ENCODE measurements around the gene NUDT6.

DNA sequence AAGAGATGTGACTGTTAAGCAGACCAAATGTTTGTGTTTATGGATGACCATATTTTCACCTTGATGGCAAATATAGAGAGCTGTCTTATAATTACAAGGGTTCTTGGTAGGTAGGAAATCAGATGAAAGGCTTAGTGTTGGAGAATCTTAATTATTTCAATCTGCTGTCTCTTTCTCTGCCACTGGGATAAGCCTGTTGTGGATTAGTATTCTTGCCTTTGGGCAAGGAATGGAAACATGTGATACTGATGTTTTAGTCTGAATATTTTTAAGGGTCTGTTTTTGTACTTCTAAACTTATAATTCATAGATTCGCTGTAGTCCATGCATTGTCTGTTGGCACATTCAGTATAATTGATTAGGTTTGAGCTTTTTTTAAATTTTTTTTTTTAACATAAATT is 23.7 kb upstream of the NUDT6 start:
- TF ChIP-seq RAD21 (IDR thresholded peaks at IDR 0.05; ENCODE audit: low read length) (no peak), SMC3 (IDR thresholded peaks at IDR 0.05; ENCODE audit: low read depth, low read length) (no peak), EP300 (IDR thresholded peaks at IDR 0.05; ENCODE audit: borderline replicate concordance in 1 of 2, low read depth in 1 of 2, low read length in 1 of 2) (no peak), FOSL2 (IDR thresholded peaks at IDR 0.05; ENCODE audit: borderline replicate concordance, low read depth) (no peak)

Measured in SK-N-SH (cell line).